GM19455 (cell line): ENCODE data around the gene IQGAP3.
"Not testable (repeated sequence)": the region's sequence is repeated elsewhere in the genome, so short reads cannot be mapped to it uniquely, and the experiment has no call there.

Experiments used
- ATAC-seq: cut with Tn5 transposase; IDR thresholded peaks from one replicate; pipeline ENCODE4 v1.9.1; 2021; ENCODE audit not compliant: unreplicated experiment

IQGAP3 gene

GRCh38 chr1:156574039-156574633, 1.8 kb upstream of the IQGAP3 start:
- ATAC-seq = no peak

GRCh38 chr1:156572663-156573018, 276 bp upstream of the IQGAP3 start:
- no peak for ATAC-seq

DNA sequence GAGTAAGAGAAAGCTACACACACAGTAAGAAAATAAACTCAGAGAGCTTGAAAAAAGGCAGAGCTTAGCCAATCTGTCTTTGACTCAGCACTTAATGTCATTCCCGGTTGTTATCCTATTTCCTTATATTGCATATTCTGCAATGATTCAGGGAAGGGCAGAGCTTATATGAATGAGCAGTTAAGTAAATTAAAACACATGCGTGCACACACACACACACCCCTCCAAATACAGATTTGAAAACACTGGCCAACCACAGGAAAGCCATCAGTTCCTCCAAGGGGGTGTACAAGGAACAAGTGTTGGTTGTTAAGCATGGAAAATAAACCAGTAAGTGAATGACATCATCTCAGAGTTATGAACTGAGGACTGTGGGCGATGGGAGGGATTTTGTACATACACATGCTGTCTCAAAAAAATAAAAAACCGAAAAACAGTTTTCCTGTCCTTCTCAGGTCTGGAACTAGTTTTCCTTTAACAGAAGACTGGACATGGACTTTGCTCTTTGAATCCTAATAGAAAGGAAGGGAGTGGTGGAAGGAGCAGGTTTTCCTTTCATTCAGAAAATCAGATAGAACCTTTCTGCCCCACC, 1.0 kb downstream of the IQGAP3 start:
- no peak for ATAC-seq

- no peak for ATAC-seq
Observed at GRCh38 chr1:156566436-156566835, 5.9 kb downstream of the IQGAP3 start.

DNA sequence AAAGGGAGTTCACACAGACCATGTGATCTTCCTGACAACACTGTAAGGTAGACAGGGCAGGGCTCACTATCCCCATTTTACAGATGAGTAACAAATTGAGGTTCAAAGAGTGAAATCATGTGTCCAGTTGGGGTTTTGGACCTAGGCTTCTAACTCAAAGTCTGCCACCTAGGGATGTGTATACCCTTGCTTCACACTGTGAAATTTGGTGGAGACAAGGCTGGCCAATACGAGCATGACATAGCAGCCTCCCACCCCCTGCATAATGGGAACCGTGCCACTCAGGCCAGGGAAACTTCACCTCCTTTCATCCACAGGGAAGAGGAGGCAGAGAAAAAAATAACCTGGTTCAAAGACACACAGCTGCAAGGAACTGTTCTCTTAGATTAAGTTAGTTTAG, 6.8 kb downstream of the IQGAP3 start:
- no peak for ATAC-seq

DNA sequence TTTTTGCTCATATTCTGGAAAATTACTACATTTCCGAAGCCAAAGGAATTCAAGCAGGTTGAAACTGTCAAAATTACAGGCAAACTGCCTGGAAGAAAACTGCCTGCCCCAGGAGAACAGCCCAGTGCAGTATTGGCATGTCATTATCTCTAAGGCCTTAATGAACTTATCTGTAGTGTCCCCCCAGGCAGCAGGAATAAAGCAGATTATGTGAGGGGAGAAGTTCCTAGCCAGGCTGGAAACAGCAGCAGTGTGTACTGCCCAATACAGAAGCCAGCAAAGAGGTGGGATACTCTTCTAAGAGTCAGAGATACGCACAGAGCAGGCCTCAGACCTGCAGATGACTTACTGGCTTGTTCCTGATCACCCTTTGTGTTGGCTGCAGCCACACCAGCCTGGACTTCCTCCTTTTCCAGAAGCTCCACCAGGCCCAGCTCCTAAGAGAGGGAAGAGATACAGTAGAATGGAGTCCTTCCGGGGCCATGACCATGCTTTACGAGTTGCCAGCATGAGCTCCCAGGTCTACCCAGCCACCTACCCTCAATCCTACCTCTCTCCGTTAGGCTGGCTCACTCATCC, 11.7 kb downstream of the IQGAP3 start:
- ATAC-seq = no peak

- ATAC-seq = no peak
Observed at GRCh38 chr1:156559797-156560385, 12.5 kb downstream of the IQGAP3 start.

- ATAC-seq = no peak
Observed at GRCh38 chr1:156559086-156559796, 13.1 kb downstream of the IQGAP3 start.

DNA sequence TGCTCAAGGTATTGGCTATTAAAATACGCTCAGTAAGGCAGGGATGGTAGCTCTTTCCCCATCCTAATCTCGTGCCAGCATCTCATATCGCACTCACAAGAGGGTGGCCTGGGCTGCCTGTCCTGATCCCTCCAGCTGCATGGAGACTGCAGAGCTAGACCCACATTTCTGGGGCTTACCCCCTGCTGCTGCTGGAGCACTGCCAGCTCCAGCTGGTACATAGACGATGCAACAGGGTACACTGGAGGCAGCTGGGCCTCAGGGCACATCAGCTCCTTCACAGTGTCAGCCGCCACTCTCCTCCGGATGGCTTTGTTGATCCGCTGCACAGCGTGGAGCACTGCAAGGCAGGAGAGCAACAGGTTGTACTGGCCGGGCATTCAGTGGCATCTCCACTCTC, 16.0 kb downstream of the IQGAP3 start:
- no peak for ATAC-seq

- no peak for ATAC-seq
Observed at GRCh38 chr1:156555715-156556114, 16.6 kb downstream of the IQGAP3 start.

- no peak for ATAC-seq
Observed at GRCh38 chr1:156554971-156555370, 17.4 kb downstream of the IQGAP3 start.

DNA sequence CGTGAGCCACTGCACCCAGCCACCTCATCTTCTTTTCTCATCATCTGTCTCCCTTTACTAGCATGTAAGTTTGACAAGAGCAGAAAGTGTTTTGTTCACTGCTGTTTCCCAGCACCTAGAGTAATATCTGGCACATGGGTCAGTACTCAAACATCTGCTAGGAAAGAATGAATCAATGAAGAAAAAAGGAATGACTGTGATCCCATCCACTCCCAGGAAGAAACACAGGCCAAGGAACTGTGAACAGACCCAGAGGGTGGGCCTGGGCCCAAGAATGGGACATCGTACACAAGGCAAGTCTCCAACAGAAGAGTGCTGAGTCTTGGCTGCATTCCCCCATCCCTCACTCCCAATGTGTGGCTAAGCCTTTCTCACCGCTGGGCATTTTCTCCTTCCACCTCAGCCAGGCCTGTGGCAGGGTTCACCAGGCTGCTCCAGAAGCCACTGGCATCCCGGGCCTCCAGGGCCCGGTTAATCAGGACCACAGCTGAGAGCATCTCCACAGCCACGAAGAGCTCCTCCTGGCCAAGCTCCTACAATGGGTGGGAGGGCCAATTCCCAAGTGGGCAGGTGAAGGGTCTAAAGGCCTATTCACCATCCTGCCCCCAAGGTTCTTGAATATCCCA, 18.4 kb downstream of the IQGAP3 start:
- ATAC-seq = no peak

GRCh38 chr1:156552937-156553336, 19.4 kb downstream of the IQGAP3 start:
- not testable (repeated sequence) for ATAC-seq

DNA sequence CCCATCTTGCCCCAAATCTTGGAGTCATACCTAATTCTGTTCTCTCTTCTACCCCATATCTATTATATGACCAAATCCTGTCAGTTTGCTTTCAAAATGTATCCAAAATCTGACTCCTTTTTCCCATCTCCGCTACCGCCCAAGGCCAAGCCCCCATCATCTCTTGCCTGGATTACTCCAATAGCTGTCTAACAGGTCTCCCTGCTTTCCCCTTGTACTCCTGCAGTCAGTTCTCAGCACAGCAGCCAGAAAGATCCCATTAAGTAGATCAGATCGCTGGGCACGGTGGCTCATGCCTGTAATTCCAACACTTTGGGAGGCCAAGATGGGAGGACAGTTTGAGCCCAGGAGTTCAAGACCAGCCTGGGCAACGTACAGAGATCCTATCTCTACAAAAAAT, 19.8 kb downstream of the IQGAP3 start:
- ATAC-seq = no peak

- no peak for ATAC-seq
Observed at GRCh38 chr1:156551869-156552268, 20.5 kb downstream of the IQGAP3 start.

DNA sequence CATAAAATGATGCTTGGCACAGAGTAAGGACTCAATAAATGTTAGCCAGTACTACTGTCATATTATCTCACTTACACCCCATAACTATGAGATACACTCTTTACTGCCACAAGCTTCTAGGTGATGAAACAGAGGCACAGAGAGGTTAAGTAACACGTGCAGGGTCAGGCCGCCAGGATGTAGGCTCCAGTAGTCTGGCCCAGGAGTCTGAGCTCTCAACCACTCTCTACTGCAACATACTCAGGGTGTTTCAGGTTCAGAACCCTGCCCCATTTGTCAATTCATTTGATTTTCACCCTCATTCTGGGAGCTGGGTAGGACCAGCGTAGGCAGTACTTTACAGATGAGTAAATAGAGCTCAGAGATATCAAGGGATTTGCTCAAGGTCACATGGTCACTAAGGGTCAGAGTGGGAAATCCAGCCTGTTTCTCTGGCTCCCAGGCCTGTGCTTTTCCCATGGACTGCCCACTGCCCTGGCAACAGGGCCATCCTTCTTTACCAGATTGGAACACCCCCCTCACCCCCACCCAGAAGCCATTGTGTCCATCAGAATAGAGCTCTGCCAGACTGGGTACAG, 21.2 kb downstream of the IQGAP3 start:
- no peak for ATAC-seq

- ATAC-seq = no peak
Observed at GRCh38 chr1:156550346-156550745, 22.0 kb downstream of the IQGAP3 start.

DNA sequence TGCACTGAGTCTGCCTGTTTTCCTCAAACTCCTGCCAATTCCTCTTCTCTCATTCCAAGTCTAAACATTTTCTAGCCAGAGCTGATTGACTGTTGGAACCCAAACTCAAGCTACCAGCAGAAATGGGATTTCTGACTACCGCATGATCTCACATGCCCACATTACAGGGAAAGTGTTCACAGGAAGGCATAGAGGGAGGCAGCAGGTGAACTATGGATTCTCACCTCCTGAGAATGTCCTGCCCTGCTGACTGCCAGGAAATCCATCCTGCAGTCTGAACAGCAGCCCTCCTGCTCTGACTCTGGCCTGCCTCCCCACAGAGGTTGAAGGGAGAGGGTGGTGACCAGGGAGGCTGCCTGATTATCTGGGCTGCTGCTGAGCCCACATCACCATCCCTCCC, 22.5 kb downstream of the IQGAP3 start:
- no peak for ATAC-seq

DNA sequence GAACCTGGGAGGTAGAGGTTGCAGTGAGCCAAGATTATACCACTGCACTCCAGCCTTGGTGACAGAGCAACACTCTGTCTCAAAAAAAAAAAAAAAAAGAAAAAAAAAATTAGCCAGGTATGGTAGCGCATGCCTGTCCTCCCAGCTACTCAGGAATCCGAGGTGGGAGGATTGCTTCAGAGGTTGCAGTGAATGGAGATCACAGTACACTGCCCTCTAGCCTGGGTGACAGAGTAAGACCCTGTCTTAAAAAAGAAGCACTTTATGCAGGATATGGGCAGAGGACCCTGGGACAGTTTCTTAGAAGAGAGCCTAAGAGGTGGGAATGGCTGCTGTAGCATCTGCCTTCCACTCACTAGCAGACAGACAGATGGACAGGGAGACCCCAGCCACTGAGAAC, 23.0 kb downstream of the IQGAP3 start:
- ATAC-seq = no peak

DNA sequence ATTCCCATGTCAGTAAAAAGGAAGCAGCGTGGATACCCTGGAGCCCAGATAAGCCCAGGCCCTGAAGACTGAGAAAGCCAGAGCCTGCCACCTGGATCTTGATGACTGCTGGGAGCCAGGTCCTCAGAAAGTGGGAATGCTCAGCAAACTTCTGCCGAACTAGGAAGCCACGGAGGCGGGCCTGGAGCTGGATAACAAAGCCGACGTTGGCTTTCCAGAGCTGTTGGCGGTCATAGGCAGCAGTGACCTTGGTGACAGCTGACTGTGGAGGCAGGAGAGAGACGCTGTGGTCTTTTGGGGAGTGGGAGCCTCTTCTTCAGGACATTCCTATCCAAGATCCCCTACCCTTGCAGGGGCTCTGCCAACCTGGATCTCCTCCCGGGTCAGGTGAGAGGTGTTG, 24.4 kb downstream of the IQGAP3 start:
- no peak for ATAC-seq

- no peak for ATAC-seq
Observed at GRCh38 chr1:156547434-156547833, 24.9 kb downstream of the IQGAP3 start.
